Activated CD8-positive, alpha-beta memory T cell treated with anti-CD3 and anti-CD28 coated beads for 24 hours (primary cell): ENCODE results near the gene DLGAP1.

Experiments
- DNase-seq: peaks from one replicate; pipeline ENCODE4 v3.0.0-alpha.2; 2020

DLGAP1 gene

GRCh38 chr18:4144201-4144600 is 310.9 kb downstream of the DLGAP1 start:
- DNase-seq = no peak

DNA sequence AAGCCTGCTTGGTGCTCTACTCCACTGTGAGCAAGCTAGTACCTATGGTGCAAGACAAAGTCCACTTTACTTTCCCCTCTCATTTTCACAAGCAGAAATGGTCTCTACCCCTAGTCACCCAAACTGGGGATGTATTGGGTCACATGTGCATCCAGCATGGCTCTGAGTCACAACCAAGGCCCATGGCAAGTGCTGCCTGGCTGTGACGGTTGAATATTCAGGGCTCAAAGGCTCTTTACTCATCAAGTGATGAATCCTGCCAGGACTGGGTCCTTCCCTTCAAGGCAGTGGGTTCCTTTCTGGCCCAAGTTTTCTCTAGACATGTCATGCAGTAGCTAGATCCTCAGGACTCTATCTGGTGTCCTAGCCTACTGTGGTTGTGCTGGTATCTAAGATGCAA is 311.5 kb downstream of the DLGAP1 start:
- no peak for DNase-seq

DNA sequence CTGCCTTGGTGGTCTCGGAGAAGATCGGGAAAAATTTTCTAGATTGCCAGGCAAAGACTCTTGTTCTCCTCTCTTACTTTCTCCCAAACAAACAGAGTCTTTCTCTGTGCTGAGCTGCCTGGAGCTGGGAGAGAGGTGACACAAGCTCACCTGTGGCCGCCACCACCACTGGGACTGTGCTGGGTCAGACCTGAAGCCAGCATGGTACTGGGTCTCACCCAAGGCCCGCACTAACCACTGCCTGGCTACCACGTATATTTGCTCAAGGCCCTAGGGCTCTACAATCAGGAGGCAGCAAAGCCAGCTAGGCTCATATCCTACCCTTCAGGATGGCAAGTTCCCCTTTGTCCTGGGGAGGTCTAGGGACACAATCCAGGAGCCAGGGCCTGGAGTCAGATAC is 312.2 kb downstream of the DLGAP1 start:
- no peak for DNase-seq

DNA sequence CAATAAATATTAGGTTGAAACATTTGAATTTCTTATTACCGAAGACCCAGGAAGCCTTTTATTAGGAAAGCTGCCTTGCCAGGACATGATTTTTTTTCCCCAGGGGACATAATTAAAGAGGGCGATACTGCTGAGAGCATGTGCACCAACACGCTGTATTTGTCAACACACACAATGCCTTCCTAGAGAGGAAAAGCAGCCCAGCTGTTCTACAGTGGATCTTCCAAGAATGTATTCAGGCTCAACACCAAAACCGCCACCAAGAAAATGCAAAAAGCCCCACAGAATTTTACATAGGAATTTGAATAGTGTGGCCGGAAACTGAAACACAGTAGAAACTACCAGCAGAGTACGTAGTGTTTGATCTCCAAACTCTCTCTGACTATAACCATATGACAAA is 320.4 kb downstream of the DLGAP1 start:
- no peak for DNase-seq

DNA sequence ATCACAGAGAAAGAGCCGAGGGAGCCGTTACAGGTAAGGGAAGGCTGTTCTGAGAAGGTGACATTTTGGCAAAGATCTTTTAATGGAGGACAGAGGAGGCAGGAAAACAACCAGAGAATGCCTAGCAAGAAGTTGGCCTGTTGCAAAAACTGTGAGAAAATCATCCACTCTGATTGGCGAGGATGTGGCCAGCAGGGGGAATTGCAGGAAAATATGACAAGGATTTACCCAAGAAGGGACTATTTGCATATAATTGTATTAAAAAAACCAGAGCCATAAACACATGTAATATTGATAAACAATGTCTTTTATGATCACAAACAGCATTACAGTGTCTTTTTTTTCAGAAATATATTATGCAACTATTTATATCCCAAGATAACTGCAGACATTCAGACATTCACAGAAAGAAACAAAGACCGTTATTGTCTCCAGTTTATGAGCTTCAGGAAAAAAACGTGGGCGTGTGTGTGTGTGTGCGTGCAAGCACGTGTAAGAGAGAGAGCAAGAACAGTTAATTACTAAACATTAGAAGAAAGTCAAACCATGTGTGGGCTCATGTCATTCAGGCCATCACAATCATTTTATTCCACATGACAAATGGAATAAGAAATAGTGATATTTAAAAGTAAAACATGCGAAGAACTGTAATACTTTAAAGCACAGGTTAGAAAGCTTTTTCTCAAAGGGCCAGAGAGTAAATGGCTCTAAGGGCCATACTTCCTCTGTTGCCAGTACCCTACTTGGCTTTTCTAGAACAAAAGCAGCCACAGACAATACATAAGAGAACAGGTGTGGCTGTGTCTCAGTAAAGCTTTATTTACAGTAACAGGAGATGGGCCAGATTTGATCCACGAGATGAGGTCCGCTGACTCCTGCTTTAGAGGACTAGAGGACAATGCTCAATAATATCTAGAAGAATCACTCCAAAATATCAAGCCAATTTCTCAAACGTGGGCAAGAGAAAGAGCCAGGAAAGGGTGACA is 324.1 kb downstream of the DLGAP1 start:
- no peak for DNase-seq

- DNase-seq = no peak
Measured at GRCh38 chr18:4126939-4127338, 328.2 kb downstream of the DLGAP1 start.

DNA sequence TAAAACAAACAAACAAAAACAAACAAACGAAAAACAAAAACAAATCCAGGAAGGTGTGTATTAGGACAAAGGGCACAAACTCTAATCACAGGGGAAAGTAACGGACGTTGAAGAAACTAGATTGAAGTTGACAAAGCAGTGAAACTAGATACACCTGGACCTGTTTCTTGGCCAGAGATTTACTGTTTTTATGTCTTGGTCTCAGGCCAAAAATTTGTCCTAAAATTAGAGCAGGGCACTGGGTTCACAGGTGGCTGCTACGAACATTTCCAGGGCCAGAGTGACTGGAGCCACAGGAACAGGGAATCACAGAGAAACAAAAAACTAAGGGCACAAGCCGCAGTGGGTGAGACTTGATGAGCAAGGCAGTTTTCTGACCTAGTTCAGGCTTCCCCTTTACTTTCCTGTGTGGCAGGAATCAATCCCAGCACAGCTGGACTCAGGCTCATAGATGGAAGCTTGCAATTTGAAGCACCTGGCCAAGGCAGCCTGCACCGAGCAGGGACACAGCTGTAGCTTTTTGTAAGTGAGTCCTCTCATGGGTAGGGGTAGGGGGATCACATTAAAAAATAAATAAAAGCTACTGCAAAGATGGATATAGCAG is 329.4 kb downstream of the DLGAP1 start:
- no peak for DNase-seq

- DNase-seq = no peak
Measured at GRCh38 chr18:4125224-4125623, 329.9 kb downstream of the DLGAP1 start.

DNA sequence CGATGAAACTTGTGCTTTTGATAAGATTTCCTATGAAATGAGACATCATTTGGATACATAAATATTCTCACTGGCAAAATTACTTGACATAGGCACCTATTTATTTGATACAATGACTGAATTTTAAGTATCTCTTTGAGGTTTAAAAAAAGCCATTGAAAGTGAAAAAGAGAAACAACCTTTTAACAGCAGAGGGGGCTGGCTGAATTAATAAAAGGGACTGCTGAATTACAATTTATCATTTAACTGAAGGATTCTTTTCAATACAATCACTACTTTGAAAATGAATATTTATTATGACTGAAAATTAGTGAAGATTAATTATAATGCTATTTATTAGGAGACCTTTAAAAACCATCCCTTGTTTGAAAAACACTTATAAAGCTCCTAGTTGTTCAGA is 335.3 kb downstream of the DLGAP1 start:
- no peak for DNase-seq

DNA sequence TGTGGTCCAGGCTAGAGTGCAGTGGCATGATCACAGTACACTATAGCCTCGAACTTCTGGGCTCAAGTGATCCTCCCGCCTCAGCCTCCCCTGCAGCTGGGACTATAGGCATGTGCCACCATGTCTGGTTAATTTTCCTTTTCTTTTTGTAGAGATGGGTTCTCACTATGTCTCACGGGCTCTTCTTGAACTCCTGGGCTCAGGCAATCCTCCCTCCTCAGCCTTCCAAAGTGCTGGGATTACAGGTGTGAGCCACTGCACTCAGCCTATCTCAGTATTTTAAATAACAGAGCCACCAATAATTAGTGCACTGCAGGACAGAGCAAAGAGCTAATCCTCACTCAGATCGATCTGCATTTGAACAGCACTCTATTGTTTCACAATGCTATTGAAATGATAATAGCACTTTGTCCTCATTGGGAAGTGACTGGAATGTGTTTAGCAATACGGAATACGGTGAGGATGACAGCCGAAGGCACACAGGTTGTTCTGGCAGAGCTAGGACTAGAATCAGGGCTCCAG is 335.9 kb downstream of the DLGAP1 start:
- DNase-seq = no peak

DNA sequence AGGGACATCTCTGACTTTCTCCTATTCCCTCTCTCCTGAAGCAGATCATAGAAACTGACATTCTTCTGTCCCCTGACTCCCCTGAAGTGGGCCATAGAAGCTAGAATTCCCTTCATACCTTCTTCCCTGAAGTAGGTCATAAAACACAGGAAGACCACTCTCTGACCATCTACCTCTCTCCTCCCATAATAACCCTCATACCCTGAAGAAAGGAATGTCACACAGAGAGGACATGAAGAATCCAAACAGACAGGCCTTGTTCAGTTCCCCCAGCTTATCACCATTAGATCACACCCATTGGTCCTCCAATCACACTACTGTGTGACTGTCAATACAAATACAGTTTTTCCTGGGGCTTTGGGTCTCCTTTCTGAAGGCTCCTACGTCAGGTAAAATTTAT is 347.1 kb downstream of the DLGAP1 start:
- no peak for DNase-seq

DNA sequence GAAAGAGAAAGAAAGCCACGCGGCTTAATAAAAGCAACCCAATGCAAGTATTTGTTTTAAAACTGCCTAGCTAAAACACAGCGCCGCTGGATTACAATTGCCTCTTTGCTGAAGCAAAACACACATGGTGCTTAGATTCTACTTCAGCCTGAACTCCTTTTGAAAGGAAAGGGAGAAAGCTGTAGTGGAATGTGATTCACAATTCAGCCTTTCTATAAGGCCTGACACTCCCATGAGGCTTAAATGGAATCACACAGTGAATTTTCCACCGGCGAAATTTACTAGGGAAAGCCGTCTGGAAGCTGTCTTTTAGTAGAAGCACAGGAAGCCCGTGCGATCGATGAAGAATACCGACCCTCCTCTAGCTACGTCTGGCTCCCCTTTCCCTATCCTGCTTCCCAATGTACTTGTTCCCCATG is 348.0 kb downstream of the DLGAP1 start:
- no peak for DNase-seq

DNA sequence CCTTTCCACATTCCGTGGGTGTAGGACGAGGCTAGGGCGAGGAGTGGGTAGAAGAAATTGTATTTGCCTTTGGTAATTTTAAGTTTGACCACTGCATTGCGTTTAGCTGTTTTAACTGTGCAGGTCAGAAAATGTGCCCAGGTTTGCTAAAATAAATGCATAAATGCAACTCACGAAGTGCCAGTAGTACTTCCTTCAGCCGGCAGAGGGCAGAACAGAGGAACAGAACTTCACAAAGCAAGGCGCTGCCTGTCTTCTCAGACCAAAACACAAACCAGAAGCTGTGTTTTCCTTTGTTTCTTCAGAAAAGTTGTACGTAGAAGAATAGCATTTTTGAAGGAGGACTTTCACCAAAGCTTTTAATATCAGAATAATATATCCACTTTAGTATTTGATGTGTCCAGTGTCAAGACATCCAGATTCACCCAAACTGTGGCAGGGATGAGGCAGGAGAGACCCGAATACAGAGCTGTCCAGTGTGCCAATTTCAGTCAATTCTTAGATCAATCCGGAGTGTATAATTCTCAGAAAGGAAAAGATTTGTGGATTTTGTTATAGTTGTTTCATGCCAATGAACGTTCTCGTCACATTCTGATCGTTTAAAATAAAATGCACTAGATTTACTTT is 348.6 kb downstream of the DLGAP1 start:
- peak; percentile 79 for DNase-seq

- DNase-seq = no peak
Measured at GRCh38 chr18:4102901-4103300, 352.2 kb downstream of the DLGAP1 start.

DNA sequence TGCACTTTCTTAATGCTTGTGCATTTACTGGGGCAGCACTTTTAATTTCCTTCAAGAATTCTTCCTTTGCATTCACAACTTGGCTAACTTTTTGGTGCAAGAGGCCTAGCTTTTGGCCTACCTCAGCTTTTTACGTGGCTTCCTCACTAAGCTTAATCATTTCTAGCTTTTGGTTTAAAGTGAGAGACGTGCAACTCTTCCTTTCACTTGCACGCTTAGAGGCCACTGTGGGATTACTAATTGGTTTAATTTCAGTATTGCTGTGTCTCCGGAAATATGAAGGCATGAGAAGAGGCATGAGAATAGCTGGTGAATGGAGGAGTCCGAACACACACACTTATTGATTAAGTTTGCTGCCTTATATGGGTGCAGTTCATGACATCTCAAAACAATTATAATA is 354.1 kb downstream of the DLGAP1 start:
- no peak for DNase-seq

GRCh38 chr18:4096486-4096885 is 358.6 kb downstream of the DLGAP1 start:
- DNase-seq = no peak

GRCh38 chr18:4093676-4094075 is 361.4 kb downstream of the DLGAP1 start:
- no peak for DNase-seq

GRCh38 chr18:4084382-4084900 is 370.7 kb downstream of the DLGAP1 start:
- no peak for DNase-seq

DNA sequence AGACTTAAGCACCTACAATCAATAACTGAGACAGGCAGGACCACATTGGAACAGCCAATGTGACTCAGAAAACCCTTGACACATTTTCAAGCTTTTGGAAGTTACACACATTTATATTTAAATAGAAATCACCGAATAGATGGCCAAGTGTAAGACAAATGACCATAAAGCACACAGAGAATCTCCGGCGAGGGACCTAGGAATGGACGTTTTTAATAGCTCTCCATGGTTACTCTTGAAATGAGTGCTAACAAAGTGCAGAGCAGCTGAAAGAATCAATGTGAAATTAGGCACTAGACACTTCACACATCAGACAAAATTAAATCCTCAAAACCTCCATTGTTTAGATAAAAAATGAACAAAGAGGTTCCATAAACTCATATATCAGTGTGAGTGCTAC is 376.9 kb downstream of the DLGAP1 start:
- DNase-seq = no peak

DNA sequence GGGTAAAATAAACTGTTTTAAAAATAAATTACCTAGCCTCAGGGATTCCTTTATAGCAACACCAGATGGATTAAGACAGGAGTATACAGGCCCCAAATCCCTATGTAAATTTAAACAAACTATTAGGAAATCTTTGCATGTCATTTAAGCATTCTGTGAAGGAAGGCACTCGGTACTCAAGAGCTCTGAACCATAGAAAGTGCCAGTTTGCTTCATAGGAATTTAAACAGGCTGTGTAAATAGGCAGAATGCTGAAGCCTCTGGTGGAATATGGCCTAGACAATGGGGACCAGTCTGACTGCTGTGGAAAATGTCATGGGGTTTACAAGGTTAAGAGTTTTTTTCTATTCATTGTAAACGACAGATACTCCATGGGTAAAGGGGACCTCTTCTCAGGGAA is 377.4 kb downstream of the DLGAP1 start:
- DNase-seq = no peak

- no peak for DNase-seq
Measured at GRCh38 chr18:4077204-4077603, 377.9 kb downstream of the DLGAP1 start.

DNA sequence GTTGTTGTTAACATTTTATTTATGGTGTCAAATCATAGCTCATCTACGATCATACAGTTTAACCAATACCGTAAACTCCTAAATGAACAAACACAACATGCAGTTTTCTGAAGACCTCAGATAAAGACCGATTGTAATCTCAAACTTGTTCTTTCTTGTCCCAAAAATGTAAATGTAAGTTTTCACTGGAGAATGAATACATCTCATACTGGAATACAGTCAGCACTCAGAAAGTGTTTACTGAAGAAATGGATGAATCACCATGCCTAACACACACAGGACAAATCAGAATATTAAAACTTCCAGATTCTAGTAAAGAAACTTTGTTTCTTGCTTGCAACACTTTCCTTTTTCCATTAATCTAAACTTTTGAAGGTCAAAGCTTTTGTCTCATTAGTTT is 380.5 kb downstream of the DLGAP1 start:
- DNase-seq = no peak

DNA sequence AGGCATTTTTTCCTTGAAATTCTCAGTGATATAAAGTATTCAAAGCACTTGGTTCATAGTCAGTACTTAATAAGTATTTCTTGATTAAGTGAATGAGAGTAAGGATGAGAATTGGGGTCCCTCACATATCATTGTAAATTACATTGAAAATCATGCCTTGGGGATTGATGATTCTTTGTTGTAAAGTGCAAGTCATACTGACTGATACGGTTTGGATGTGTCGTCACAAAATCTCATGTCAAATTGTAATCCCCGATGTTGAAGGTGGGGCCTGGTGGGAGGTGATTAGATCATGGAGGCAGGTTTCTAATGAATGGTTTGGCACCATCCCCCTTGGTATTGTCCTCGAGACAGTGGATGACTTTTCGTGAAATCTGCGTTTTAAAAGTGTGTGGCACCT is 385.9 kb downstream of the DLGAP1 start:
- DNase-seq = no peak
